ENCODE results near the gene GPR157.

Gene GPR157

DNA sequence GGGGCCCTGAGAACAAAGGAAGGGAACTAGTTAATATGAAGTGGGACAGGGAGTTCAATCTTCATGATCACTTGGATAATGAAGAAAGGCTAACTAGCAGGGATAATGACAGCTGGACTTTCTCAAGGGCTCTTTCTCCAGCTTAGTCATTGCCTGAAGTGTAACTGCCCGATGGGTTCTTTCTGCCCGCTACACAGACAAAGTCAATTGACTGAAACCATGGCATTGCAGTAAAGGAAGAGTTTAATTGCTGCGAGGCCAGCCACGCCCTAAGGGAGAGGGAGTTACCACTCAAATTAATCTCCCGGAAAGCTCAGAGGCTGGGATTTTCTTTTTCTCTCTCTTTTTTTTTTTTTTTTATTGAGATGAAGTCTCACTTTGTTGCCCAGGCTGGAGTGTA is 42.9 kb downstream of the GPR157 start:
- no peak for DNase-seq

DNA sequence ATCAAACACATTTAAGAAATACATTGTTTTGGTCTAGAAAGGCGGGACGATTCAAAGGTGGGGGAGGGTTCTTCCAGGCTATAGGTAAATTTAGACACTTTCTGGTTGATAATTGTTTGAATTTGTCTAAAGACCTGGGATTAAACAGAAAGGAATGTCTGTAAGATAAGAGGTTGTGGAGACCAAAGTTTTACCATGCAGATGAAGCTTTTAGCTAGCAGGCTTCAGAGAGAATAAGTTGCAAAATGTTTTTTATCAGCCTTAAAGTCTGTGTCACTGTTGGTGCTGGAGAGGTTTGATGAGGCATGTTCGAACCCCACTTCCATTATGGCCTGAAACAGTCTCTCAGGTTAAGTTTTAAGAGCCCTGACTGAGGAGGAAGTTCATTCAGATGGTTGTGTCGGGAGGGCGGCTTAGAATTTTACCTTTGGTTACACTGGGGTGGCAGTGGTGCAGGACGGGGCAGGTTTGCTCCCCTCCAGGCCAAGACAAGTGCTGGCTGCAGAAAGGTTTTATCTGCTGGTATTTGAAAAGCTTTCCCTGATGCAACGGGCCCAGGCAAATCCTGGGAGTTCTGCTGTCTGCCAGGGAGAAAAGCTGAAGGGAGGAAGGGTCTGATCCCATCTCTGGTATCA is 43.5 kb downstream of the GPR157 start:
- DNase-seq: no peak

DNA sequence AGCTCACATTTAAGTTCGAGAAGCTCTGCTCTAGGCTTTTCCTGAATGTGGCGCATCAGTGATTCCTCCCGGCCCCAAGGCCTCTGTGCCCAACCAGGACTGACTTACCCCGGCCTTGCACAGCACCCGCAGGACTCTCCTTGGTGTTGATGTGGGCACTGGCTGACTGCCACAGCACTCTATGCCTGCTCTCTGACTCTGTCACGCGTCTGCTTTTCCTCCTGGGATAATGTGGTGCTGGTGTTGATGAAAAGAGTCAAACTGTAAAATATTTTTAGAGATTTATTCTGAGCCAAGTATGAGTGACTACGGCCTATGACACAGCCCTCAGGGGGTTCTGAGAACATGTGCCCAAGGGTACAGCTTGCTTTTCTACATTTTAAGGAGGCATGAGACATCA is 44.0 kb downstream of the GPR157 start:
- DNase-seq: no peak

DNA sequence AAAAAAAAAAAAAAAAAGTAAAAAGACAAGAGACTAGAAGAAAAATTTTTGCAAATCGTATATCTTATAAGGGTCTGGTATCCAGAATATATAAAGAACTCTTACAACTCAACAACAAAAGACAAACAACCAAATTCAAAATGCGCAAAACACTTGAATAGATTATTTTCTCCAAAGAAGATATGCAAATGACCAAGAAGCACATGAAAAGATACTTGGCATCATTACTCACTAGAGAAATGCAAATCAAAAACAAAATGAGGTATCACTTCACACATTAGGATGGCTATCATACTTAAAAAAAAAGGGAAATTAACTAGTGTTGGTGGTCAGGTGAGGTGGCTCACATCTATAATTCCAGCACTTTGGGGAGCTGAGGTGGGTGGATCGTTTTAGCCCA is 47.4 kb downstream of the GPR157 start:
- no peak for DNase-seq

DNA sequence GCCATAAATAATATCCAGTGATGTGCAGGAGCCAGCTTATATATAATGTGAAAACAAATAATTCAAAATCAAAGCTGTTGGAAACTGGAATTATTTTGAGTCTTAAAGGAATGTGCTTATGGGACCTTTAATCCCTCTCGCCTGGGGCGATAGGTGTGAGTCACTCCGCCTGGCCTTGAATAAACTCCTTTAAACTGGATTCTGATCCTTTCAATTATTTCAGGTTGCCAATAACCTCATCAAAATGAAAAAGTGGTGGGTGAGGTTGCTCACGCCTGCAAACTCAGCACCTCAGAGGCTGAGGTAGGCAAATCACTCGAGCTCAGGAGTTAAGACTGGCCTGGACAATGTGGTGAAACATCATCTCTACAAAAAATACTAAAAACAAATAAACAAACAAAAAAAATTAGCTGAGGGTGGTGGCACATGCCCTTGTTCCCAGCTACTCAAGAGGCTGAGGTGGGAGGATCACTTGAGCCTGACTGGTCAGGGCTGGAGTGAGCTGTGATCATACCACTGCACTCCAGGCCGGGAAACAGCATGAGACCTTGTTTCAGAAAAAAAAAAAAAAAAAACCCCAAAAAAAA is 48.1 kb downstream of the GPR157 start:
- no peak for DNase-seq

DNA sequence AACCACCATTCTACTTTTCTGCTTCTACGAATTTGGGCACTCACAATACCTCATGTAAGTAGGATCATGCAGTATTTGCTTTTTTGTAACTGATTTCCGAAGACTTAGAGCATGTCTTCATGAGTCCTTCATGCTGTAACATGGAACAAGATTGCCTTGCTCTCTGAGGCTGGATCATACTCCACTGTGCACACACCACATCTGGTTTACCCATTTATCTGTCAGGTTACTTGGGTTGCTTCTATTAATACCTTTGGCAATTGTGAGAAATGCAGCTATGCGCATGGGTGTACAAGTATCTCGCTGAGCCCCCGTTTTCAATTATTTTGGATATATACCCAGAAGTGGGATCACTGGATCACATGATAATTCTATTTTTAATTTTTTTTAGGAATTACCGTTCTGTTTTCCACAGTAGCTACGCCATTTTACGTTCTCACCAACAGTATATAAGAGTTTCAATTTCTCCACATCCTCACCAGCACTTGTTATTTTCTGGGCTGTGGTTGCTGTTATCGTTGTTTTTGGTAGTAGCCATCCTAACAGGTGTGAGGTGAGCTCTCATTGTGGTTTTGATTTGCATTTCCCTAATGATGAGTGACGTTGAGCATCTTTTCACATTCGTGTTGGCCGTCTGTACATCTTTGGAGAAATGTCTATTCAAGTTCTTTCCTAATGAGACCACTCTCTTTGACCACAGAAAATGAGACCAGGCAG is 48.8 kb downstream of the GPR157 start:
- DNase-seq: no peak

DNA sequence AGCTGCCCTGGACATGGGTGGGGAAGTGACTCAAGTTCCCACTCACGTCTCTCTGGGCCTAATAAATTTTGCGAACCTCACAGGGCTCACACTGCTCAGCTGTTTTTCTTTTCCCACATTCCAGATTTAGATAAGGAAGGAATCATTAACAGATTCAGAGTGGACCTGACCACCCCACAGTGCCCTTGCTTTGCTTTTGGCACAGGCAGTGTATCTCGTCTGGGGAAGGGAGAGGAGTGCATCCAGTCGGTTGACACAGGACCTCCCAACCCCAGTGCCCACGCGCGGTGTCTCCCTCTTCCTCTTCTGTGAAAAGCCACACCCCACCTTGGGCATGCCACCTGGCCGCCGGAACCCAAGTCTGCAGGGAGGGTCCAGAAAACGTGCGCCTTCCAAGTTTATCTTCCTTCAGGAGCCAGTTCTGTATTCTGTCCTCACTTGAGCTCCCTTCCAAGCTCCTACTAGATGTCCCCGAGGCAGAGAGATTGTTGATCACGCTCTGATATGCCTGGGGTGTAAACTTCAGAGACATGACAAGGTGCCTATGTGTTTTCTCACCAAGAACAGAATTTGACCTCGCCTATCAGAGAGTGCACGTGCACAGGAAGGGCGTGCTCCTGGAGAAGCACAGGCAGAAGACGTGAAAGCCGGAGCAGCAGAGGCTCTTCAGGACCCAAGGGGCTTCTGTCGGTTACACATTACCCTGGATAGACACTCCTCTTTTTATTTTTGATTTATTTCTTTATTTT is 50.0 kb downstream of the GPR157 start:
- no peak for DNase-seq

DNA sequence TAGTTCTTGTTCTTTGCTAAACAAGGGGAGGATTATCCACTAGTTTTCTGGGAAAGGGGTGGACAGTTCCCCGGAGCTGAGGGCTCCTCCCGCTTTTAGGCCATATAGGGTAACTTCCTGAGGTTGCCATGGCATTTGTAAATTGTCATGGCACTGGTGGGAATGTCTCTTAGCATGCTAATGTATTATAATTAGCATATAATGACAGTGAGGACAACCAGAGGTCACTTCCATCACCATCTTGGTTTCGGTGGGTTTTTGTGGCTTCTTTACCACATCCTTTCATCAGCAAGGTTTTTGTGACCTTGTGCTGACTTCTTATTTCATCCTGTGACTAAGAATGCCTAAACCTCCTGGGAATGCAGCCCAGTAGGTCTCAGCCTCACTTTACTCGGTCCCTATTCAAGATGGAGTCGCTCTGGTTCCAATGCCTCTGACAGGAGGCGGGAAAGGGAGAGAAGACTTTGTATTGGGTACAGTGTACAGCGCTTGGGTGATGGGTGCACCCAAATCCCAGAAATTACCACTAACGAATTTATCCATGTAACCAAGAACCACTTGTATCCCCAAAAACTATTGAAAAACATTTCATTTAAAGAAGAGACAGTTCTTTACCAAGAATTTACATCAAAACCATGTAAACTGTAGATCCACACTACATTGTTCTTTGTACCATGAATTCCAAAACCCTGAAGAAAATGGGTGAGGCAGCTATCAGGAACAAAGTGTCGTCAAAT is 50.7 kb downstream of the GPR157 start:
- no peak for DNase-seq

DNA sequence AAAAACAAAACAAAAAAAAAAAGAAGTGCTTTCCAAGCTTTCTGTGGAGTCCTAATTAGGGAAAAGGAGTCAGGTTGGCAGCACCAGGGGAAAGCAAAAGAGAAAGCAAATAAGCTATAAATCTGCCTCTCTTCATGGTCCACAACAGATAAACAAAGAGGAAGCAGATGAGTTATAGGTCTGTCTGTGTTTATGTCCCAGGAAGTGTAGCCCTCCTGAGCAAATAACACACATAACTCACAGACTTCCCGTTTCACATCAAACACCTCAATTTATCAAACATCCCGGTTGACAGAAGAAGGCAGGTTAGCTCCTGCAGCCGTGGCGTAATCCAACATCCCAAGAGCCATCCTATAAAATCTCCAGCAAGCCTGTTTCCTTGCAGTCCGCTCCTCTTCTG is 53.9 kb downstream of the GPR157 start:
- no peak for DNase-seq

DNA sequence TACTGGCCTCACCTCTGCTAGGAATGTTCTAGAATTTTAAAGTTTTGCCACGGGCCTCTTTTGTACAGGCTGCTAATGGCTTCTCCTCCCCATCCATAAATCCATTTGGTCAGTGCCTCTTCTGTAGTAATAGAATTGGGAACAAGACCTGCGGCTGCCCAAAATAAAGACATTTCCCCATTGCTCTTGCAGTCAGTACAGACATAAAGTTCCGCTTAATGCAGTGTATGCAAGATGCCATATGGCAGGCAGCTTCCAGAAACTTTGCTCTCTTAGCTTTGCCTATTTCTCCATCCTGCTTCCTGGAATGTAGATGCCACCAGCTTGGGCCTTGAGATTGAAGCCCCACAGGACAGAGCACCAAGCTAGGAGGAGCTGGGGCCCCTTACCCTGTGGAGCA is 55.8 kb downstream of the GPR157 start:
- DNase-seq: no peak

DNA sequence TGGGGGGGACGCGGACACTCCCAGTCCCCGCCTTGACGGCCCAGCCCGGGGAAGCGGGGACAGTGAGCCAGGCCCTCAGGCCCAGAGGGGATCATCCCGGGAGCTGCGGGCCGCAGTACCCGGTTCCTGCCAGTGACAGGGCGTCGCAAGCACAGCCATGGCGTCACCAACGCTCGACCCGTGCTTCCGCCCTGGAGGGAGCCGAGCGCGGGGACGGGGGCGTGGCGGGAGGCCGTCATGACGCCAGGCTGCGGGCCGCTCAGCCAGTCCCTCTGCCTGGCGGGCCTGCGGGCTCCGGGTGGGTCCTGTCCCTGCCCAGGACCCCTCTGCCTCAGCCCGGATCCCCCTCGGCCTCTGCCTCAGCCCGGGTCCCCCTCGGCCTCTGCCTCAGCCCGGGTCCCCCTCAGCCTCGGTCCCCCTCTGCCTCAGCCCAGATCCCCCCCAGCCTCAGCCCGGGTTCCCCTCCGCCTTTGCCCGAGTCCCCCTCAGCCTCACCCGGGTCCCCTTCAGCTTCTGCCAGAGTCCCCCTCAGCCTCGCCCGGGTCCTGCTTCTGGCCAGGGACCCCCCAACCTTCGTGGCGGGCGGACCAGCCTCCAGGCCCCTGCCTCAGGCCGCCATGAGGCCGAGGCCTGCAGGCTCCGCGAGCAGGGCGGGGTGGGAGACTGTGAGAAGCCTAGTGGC is 57.2 kb downstream of the GPR157 start:
- DNase-seq: no peak

DNA sequence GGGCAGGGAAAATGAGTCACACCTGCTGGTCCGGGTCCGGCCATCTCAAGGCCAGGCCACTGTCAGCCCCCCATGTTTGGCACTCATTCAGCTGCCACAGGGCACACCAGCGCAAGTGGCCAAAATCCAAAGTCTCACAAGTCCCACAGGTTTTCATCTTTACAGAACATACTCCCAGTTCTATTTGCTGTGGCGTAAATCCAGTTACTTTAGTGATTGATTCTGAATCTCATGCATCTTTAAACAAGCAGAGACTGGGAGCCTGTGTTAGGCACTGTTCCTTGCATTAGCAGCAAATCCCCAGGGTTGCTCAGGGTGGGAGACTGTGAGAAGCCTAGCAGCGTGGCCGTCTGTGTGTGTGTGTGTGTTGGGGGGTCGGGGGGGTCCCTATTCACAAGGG is 58.4 kb downstream of the GPR157 start:
- no peak for DNase-seq

DNA sequence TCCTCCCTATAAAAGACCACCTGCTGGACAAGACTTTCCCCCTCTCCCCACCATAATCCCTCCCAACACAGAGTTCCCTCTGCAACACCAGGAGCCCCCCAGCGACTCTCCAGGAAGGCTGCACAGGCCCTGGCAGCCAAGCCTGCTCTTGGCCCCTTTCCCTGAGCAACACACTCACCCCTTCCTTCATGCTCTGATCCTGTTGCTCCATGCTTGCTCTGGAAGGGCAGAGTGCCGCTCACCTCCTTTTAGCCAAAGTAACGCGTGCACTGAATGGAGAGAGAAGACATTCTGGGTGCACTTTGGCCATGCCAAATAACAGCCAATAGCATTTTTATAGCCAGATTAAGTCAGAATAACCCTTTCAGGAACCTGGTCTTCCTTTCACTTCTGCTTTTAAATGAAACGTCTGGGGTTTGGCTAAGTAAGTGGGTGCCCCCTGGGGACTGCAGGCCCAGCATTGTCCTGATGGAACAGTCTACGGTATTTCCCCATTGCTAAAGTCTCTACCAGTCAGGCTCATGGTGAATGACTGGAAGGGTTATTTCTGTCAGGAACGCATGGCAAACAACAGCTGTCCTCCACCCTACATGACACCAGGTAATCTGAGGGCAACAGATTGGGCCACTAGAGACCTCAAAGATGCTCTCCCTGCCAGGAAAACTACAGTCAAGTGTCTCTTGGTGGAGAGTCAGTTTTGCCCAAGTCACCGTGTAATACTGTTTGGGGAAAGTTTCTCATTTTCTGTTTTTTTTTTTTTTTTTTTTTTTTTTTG is 59.4 kb downstream of the GPR157 start, which contains the start of gene SLC2A5:
SLC2A5 (minus strand) TSS at position 310 of the 775 bp plus-strand sequence; CDS start at position 211, 99 bp downstream.
- DNase-seq: peak; percentile 67

DNA sequence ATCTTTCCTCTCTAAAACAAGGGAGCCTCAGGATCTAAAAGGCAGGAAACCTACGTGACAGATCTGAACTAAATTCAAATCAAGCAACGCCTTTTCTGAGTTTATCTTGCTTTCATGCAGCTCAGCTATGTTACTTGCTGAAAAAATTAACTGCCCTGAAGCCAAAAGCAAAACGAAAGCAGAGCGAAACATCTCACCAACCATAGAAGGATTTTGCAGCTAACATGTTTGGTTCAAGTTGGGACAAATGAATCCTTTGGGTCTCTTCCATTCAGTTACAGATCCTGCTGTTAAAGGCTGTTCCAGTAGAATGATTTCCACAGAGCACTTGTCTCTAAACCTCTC is 59.9 kb downstream of the GPR157 start:
- no peak for DNase-seq

DNA sequence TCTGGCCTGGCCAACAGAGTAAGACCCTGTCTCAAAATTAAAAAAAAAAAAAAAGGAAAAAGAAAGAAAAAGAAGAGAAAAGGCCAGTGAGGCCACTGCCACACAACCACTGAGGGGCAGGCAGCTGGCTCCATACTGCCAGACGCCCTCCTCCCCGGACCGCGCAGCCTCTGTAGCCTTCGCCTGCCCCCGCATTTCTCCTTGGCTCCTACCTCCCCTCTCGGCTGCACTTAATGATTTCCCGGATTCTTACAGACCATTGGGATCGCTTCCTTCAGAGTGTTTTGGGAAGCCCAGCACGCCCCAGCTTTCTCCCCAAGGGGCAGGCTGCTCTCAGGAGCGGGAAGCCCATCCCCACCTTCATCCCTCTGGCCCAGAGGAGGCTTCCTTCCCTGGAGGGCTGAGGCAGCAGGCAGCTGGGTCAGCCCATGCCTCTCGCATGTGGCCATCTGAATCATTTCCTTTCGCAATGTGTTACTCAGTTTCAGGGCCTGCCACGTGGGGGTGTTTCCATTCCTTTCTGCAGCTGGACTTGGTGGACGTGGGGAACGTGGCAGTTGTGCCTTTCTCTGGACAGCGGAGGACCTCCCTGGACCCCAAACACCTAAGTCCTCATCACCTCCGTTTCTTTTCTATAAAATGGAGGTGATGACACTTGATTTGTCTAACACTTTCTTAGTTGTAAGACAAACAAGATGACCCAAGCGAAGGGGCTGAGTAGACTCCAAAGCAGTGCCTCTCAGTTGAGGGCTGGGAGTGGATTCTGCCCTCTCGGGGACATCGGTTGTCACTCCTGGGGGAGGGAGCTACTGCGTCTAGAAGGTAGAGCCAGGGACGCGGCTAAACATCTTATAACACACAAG is 61.7 kb downstream of the GPR157 start:
- peak; percentile 57 for DNase-seq

DNA sequence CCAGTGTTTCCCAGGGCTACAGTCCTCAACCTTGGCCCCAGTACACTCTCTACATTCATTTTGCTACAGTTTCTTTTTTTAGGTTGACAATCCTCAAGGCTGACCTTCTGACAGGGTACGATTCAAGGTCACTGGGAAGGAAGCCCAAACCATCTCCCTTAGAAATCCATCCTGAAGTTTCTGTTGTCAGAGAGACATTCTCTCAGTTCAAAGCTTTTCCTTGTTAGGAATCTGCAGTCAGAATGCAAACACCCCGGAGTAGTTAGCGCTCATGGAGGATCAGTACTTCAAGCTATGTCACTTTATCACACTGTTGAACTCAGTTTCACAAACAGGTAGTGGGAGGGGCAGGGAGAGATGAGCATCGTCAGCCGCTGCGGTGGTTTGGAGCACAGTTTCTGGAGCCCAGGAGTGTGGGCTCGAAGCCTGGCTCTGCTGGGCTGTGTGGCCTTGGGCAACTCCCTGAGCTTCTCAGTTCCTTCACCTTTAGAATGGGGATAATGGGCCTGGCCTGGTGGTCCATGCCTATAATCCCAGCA is 63.6 kb downstream of the GPR157 start:
- DNase-seq: no peak

DNA sequence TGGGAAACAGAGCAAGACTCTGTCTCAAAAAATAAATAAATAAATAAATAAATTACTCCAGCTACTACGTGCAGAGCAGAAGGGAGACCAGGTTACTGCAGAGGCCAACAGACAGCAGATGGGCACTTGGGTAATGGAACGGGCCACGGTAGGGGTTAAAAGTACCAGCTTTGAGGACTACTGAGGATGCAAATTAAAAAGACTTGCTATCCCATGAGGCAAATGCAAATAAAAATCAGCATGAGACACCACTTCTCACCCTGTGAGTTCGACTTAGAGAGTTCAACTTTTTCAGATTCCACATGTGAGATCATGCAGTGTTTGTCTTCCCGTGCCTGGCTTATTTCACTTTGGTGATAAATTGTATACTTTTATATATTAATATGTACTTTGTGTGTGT is 66.1 kb downstream of the GPR157 start:
- no peak for DNase-seq

DNA sequence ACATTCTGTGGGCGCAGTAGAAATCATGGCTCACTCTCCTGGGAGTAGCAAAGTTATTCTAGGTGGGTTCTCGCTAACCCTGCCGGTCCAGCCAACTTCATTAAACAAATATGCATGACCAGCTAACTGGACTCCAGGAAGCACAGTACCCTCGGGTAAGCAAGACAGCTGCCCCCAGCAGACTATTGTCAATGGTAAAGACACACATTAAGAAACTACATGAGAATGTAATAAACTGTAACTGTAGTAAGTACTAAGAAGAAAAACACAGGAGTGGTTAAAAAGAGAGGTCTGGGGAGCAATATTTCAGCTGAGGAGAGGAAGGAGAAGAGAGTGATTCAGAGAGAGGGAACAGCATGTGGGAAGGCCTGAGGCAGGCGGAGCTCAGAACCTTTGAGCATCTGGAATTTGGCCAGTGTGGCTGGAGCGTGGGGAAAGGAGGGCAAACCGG is 66.9 kb downstream of the GPR157 start:
- DNase-seq: no peak

DNA sequence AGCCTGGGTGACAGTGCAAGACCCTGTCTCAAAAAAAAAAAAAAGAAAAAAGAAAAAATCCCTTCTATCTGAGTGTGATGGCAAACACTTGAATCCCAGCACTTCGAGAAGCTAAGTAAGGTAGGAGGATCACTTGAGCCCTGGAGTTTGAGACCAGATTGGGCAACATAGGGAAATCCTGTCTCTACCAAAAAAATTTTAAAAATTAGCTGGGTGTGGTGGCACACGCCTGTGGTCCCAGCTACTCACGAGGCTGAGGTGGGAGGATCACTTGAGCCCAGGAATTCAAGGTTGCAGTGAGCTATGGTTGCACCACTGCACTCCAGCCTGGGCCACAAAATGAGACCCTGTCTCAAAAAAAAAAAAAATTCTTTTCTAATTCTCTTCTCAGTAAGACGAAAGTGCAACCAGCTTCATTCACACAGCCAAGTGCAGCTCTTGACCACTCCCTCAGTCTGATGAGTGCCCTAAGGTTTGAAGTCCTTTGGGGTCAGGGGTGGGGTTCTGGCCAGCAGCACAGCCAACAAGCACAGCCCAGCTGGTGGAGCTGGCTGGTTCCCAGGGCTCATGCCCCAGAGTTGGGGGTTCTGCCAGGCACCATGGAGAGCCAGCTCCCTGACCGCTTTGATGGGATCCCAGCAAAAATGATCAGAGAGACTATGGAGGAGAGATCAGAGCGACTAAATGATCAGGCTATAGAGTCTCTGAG is 67.5 kb downstream of the GPR157 start:
- DNase-seq: no peak

Measured in CD4-positive, alpha-beta T cell treated with Interleukin-15 for 1 hour (primary cell).